NCI-H1417 treated with DMSO at 0.1 percent for 48 hours (cell line): ENCODE results near the gene ZNF385A.

Experiments used
- DNase-seq: peaks from one replicate; lab custom pipeline; 2025; lab: John Stamatoyannopoulos, UW

The ZNF385A gene

DNA sequence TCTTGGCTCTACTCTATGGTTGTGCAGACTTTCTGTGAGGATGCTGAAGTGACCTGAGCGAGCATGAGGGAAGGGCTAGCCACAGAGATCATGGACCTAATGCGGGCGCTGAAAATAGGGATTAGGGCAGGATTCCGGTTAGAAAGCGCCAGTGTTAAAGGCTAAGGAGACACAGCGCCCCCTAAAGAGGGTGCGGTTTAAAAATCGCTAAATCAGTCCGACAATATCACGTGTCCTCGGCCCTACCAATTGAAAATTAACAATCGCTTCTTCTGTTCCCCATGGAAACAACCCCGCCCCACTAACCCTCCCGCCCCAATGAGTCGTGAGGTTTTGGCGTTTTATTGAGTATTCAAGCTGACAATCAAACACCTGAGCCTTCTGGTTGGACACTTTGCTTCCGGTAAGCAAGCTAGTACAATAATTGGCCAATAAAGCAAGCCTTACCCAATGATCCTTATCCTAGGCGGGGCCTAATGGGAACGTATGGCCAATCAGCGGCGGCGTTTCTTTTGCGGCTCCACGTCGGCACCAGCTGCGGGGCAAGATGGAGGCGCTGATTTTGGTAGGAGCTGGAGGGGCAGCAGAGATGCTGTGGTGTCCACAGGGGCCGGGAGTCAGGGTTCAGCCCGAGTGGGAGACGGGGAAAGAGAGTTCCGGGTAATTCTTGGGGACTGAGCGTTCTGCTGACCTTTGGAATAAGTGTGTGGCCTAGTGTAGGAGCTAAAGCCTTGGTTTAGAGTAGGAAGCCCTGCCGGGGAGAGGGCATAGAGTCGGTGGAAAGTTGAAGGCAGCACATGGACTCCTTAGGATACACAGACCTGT lies 59.7 kb downstream of the ZNF385A start, which contains the start of gene COPZ1:
Gene COPZ1 (plus strand): TSS at position 515 of the 825 bp plus-strand sequence. CDS start 33 bp downstream, at position 548.
- peak; percentile 99 for DNase-seq

- no peak for DNase-seq
These were observed 63.2 kb downstream of the ZNF385A start for GRCh38 chr12:54321363-54321762.
